Forelimb muscle (tissue), 1 donor: ENCODE data around the gene ANKS4B. TPM values are rescaled to one million over a fixed set of nuclear protein-coding genes. Genes with fewer than 3 reads are reported as not detected.
A peak's percentile ranks its signal among the peaks of the same experiment; 100 is the strongest.
"Not testable (repeated sequence)": the region's sequence is repeated elsewhere in the genome, so short reads cannot be mapped to it uniquely, and the experiment has no call there.

Source experiments
- DNase-seq: peaks from one replicate; pipeline ENCODE4 v3.0.0-alpha.2; 2013; ENCODE audit warnings: low read depth
- polyA plus RNA-seq: library from polyadenylated mRNA; unstranded; fragments of 120-200 nt; gene quantifications from one replicate; pipeline ENCODE4 v1.2.1, GENCODE V29; 2013; ENCODE audit not compliant: insufficient read length

ANKS4B gene
- polyA plus RNA-seq, 1 donor, result not detected

DNA sequence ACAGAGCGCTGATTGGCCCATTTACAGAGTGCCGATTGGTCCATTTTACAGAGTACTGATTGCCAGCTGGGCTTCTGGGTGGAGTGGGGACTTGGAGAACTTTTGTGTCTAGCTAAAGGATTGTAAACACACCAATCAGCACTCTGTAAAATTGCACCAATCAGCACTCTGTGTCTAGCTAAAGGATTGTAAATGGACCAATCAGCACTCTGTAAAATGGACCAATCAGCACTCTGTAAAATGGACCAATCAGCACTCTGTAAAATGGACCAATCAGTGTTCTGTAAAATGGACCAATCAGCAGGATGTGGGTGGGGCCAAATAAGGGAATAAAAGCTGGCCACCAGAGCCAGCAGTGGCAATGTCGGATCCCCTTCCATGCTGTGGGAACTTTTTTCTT lies 56.3 kb downstream of the ANKS4B start:
- DNase-seq, result not testable (repeated sequence)

DNA sequence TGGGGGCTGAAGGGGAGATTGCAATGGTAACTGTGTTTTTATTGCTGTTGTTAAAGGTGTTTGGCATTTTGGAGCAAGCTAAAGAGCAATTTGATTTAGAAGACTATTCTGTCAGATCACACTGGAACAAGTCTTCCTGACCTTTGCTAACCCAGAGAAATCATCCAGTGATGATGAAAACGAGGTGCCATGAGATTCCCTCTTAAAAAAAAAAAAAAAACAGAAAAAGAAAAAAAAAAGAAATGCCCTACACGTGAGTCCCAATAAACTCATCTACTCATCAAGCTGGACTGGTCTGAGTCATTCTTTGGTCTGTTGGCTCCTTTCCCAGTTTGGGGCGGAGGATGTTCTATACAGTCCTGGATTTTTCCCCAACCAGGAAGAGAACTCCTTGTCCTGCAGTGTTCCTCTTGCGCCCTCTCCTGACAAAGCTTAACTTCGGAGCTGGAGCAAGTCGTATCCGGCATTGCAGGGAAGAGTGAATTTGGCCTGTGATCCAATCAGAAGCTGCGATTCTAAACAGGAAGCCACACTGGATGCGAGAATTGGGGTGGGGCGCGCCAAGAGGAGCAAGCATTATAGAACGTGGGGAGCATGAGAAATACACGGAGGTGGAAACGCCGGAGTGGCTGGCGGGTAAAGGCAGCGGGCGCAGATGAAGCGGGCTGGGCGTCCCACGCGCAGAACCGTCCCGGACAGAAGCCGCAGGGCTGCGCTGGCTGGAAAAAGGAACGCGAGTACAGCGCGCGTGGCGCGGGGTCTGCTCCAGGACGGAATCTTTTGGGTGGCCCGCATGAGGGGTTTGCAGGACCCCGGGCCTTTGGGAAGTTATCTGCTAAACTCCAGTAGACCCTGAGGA lies 67.0 kb downstream of the ANKS4B start:
- peak; percentile 99 for DNase-seq

DNA sequence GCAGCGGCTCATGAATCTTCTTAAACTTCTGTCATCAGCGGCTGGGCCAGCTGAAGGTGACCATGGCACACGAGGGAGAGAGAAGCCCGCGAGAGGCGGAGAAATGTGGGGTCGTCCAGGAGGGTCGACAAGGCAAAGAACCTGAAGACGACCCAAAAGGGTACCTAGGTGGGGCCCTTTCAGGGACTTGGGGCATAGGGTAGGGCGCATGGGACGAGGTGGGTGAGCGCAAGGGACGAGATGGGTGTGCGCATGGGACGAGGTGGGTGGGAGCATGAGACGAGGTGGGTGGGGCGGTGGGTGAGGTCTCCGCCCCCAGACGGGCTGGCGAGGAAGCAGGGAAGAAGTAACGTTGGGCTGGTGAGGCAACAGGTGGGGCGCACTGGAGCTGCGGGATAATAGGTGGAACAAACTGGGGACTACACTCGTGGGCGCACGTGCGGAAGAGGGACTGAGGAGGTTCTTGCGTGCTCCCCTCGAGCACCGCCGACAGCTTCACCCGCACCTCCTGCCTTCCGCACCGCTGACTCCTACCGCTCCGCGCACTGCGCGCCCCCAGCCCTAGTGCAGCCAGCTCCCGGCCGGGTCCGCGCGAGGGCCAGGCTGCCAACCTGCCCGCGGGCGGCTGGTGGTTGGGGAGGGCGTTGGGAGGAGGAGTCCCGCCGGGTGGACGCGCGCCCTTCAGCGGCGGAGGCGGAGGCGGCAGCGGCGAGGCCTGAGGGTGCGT lies 67.8 kb downstream of the ANKS4B start:
- DNase-seq, result no peak

GRCh38 chr16:21301895-21302291 lies 68.4 kb downstream of the ANKS4B start:
- DNase-seq, result no peak

DNA sequence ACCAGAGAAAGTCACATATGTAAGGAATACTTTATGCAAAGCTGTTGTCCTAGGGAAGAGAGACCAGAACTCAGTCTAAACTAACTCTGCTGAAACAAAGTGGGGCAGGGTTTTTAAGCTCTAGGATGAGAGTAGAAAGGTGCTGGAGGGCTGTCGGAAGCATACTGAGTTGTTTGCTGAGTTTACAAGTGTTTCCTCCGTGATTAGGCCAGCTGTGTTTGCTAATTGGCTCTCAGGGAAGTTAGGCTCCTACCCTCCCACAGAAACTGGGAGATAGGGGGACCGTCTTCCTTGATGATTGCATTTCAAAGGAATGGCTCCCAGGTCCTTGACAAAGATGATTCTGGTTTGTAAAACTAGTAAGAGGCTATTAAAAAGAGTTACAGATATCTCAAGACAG lies 69.0 kb downstream of the ANKS4B start:
- DNase-seq, result no peak

DNA sequence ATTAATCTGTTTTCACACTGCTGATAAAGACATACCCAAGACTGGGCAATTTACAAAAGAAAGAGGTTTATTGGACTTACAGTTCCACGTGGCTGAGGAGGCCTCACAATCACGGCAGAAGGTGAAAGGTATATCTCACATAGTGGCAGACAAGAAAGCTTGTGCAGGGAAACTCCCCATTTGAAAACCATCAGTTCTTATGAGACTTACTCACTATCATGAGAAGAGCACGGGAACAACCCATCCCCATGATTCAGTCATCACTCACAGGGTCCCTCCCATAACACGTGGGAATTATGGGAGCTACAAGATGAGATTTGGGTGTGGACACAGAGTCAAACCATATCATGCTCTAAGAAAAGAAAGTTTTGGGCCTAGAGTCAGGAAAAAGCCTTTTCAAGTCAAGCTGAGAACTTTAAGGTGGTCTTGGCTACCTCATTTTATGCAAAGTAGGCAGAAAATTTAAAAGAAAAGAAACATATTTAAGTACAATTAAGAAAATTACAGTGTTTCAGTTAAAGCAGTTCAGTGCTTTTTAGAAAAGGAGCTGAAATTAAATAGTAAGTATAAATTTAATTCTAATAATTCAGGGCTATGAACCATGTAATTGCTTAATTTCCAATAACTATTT lies 69.5 kb downstream of the ANKS4B start:
- DNase-seq, result no peak

Other genes starting within 250 kb of the ANKS4B start
- gene DNAH3, start 82.9 kb upstream of the ANKS4B start, polyA plus RNA-seq, result 0.42 TPM
- 35.9 TPM for gene LDAF1, start 75.0 kb upstream of the ANKS4B start, polyA plus RNA-seq
- gene ZP2, start 22.1 kb upstream of the ANKS4B start, polyA plus RNA-seq, result 0.14 TPM
- not detected for gene CRYM, start 44.6 kb downstream of the ANKS4B start, polyA plus RNA-seq